HepG2 (cell line): ENCODE data around the gene PLOD2. TPM values are rescaled to one million over a fixed set of nuclear protein-coding genes. Genes with fewer than 3 reads are reported as not detected.

ENCODE experiments used
- ATF1 ChIP-seq: IDR thresholded peaks from 2 replicates; pipeline ENCODE4 v1.6.1; 2016; ENCODE audit warnings: mild to moderate bottlenecking, control low read depth
- DPF2 ChIP-seq: sonication (generic); formaldehyde crosslinking; IDR thresholded peaks from 2 replicates; pipeline ENCODE4 v1.4.0; 2020; ENCODE audit warnings: mild to moderate bottlenecking, low read depth, missing genetic modification reagents, borderline replicate concordance
- HOXA5 ChIP-seq: sonication (generic); formaldehyde crosslinking; IDR thresholded peaks from 2 replicates; pipeline ENCODE4 v1.4.0; 2020; ENCODE audit warnings: missing genetic modification reagents
- NCOR1 ChIP-seq: fragments of 200-600 bp; sonication (generic); IDR thresholded peaks from 2 replicates; pipeline ENCODE4 v1.7.0; 2017; ENCODE audit warnings: antibody characterized with exemption, low read length, borderline replicate concordance
- PAF1 ChIP-seq: IDR thresholded peaks from 2 replicates; pipeline ENCODE4 v1.6.1; 2016; ENCODE audit warnings: missing genetic modification reagents, missing compliant biosample characterization
- PTBP1 ChIP-seq: fragments of 200-400 bp; formaldehyde crosslinking; IDR thresholded peaks from 2 replicates; pipeline ENCODE4 v1.6.1; 2018; ENCODE audit warnings: low read length, low read depth; ENCODE audit not compliant: poor library complexity, severe bottlenecking
- SIX1 ChIP-seq: sonication (generic); formaldehyde crosslinking; IDR thresholded peaks from 2 replicates; pipeline ENCODE4 v1.4.0; 2020; ENCODE audit warnings: missing genetic modification reagents, borderline replicate concordance
- TBX2 ChIP-seq: sonication (generic); formaldehyde crosslinking; IDR thresholded peaks from 2 replicates; pipeline ENCODE4 v1.5.0; 2020; ENCODE audit warnings: missing genetic modification reagents, mild to moderate bottlenecking, borderline replicate concordance
- TBX3 ChIP-seq: fragments of 450-650 bp; IDR thresholded peaks from 2 replicates; pipeline ENCODE4 v1.6.1; 2017; ENCODE audit warnings: antibody characterized with exemption, mild to moderate bottlenecking, inconsistent platforms, borderline replicate concordance
- polyA plus RNA-seq, 8 experiments: library from polyadenylated mRNA; depleted of rRNA in 3 of 8; stranded (reverse) in 7 of 8; unstranded in 1 of 8; fragments of >200 nt; fragmentation: Illumina TruSeq in 4 of 8; extraction: Trizol in 4 of 8; gene quantifications; 2 replicates each; pipeline versions ENCODE4 v1.2.1 to v1.2.3, GENCODE V29; 2011 to 2016; ENCODE audit warnings: low read depth in 4 of 8, missing spikeins in 1 of 8, mixed read lengths in 1 of 8; ENCODE audit not compliant: insufficient read depth in 1 of 8
- total RNA-seq, 5 experiments: library from RNA; depleted of rRNA; stranded (reverse); fragments of >200 nt; fragmentation: Illumina TruSeq; extraction: Trizol; gene quantifications; 2 replicates each; pipeline ENCODE4 v1.2.3, GENCODE V29; 2016; ENCODE audit warnings: low read depth in 1 of 5
- TF ChIP-seq, protein P1 (sequence below): sonication (generic); formaldehyde crosslinking; IDR thresholded peaks from 2 replicates; pipeline ENCODE4 v1.5.1; 2020; ENCODE audit warnings: missing genetic modification reagents, mild to moderate bottlenecking, borderline replicate concordance
- TF ChIP-seq, protein P2 (sequence below): sonication (generic); formaldehyde crosslinking; IDR thresholded peaks from 2 replicates; pipeline ENCODE4 v1.5.0; 2020; ENCODE audit warnings: missing genetic modification reagents
- TF ChIP-seq, protein P3 (sequence below): IDR thresholded peaks from 2 replicates; pipeline ENCODE4 v1.6.1; 2016; ENCODE audit warnings: missing genetic modification reagents, missing compliant biosample characterization
- TF ChIP-seq, protein P4 (sequence below): sonication (generic); formaldehyde crosslinking; IDR thresholded peaks from 2 replicates; pipeline ENCODE4 v1.4.0; 2020; ENCODE audit warnings: missing genetic modification reagents
- TF ChIP-seq, protein P5 (sequence below): sonication (generic); formaldehyde crosslinking; IDR thresholded peaks from 2 replicates; pipeline ENCODE4 v1.4.0; 2020; ENCODE audit warnings: missing genetic modification reagents
- TF ChIP-seq, protein P6 (sequence below): fragments of 450-650 bp; IDR thresholded peaks from 2 replicates; pipeline ENCODE4 v1.6.1; 2017; ENCODE audit warnings: mild to moderate bottlenecking
- TF ChIP-seq, protein P7 (sequence below): IDR thresholded peaks from 2 replicates; pipeline ENCODE4 v1.6.1; 2016; ENCODE audit warnings: low read depth

PLOD2 gene
- total and polyA plus RNA-seq, 2 of the 13 experiments (the other 11 are each of a cell fraction or from before 2014, with no cell fraction given): 107 to 161 TPM

DNA sequence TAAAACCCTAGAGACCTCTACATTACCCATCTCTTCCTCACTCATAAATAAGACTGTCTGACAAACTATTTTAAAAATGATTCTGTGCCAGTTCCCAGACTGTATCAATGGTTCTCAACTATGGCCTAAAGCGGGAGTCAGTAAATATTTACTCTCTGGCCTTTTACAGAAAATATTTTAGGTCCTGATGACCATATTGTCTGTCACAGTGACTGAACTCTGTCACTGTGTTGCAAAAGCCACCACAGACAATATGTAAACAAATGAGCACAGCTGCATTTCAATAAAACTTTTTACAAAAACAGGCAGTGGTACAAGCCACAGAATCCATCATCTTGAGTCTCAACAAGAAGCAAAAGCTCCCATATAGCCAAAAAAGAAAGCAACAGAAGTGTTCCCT is 45.4 kb downstream of the PLOD2 start (continued):
- TF ChIP-seq, protein P1, sequence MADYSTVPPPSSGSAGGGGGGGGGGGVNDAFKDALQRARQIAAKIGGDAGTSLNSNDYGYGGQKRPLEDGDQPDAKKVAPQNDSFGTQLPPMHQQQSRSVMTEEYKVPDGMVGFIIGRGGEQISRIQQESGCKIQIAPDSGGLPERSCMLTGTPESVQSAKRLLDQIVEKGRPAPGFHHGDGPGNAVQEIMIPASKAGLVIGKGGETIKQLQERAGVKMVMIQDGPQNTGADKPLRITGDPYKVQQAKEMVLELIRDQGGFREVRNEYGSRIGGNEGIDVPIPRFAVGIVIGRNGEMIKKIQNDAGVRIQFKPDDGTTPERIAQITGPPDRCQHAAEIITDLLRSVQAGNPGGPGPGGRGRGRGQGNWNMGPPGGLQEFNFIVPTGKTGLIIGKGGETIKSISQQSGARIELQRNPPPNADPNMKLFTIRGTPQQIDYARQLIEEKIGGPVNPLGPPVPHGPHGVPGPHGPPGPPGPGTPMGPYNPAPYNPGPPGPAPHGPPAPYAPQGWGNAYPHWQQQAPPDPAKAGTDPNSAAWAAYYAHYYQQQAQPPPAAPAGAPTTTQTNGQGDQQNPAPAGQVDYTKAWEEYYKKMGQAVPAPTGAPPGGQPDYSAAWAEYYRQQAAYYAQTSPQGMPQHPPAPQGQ (CRISPR knock-in tag): no peak
- TF ChIP-seq SIX1 (peak; percentile 37; the same call in 1 of the 2 replicates), NCOR1 (peak; percentile 78; the same call in 1 of the 2 replicates), DPF2 (CRISPR knock-in tag) (peak; percentile 73; the same call in 1 of the 2 replicates), TBX2 (CRISPR knock-in tag) (no peak), PAF1 (no peak), TBX3 (0 out of 2 replicates have a peak, but pooled peaks have one; percentile 21), HOXA5 (CRISPR knock-in tag) (peak; percentile 46; the same call in 1 of the 2 replicates), ATF1 (CRISPR knock-in tag) (peak; percentile 62; the same call in 1 of the 2 replicates), PTBP1 (no peak)
- TF ChIP-seq, protein P2, sequence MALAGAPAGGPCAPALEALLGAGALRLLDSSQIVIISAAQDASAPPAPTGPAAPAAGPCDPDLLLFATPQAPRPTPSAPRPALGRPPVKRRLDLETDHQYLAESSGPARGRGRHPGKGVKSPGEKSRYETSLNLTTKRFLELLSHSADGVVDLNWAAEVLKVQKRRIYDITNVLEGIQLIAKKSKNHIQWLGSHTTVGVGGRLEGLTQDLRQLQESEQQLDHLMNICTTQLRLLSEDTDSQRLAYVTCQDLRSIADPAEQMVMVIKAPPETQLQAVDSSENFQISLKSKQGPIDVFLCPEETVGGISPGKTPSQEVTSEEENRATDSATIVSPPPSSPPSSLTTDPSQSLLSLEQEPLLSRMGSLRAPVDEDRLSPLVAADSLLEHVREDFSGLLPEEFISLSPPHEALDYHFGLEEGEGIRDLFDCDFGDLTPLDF (CRISPR knock-in tag): no peak
- TF ChIP-seq, protein P3, sequence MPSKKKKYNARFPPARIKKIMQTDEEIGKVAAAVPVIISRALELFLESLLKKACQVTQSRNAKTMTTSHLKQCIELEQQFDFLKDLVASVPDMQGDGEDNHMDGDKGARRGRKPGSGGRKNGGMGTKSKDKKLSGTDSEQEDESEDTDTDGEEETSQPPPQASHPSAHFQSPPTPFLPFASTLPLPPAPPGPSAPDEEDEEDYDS (CRISPR knock-in tag): 0 out of 2 replicates have a peak, but pooled peaks have one; percentile 15
- TF ChIP-seq, protein P4, sequence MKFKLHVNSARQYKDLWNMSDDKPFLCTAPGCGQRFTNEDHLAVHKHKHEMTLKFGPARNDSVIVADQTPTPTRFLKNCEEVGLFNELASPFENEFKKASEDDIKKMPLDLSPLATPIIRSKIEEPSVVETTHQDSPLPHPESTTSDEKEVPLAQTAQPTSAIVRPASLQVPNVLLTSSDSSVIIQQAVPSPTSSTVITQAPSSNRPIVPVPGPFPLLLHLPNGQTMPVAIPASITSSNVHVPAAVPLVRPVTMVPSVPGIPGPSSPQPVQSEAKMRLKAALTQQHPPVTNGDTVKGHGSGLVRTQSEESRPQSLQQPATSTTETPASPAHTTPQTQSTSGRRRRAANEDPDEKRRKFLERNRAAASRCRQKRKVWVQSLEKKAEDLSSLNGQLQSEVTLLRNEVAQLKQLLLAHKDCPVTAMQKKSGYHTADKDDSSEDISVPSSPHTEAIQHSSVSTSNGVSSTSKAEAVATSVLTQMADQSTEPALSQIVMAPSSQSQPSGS: peak; percentile 64; the same call in 1 of the 2 replicates
- TF ChIP-seq, protein P5, sequence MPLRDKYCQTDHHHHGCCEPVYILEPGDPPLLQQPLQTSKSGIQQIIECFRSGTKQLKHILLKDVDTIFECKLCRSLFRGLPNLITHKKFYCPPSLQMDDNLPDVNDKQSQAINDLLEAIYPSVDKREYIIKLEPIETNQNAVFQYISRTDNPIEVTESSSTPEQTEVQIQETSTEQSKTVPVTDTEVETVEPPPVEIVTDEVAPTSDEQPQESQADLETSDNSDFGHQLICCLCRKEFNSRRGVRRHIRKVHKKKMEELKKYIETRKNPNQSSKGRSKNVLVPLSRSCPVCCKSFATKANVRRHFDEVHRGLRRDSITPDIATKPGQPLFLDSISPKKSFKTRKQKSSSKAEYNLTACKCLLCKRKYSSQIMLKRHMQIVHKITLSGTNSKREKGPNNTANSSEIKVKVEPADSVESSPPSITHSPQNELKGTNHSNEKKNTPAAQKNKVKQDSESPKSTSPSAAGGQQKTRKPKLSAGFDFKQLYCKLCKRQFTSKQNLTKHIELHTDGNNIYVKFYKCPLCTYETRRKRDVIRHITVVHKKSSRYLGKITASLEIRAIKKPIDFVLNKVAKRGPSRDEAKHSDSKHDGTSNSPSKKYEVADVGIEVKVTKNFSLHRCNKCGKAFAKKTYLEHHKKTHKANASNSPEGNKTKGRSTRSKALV (CRISPR knock-in tag): no peak
- TF ChIP-seq, protein P6, sequence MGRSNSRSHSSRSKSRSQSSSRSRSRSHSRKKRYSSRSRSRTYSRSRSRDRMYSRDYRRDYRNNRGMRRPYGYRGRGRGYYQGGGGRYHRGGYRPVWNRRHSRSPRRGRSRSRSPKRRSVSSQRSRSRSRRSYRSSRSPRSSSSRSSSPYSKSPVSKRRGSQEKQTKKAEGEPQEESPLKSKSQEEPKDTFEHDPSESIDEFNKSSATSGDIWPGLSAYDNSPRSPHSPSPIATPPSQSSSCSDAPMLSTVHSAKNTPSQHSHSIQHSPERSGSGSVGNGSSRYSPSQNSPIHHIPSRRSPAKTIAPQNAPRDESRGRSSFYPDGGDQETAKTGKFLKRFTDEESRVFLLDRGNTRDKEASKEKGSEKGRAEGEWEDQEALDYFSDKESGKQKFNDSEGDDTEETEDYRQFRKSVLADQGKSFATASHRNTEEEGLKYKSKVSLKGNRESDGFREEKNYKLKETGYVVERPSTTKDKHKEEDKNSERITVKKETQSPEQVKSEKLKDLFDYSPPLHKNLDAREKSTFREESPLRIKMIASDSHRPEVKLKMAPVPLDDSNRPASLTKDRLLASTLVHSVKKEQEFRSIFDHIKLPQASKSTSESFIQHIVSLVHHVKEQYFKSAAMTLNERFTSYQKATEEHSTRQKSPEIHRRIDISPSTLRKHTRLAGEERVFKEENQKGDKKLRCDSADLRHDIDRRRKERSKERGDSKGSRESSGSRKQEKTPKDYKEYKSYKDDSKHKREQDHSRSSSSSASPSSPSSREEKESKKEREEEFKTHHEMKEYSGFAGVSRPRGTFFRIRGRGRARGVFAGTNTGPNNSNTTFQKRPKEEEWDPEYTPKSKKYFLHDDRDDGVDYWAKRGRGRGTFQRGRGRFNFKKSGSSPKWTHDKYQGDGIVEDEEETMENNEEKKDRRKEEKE: no peak
- TF ChIP-seq, protein P7, sequence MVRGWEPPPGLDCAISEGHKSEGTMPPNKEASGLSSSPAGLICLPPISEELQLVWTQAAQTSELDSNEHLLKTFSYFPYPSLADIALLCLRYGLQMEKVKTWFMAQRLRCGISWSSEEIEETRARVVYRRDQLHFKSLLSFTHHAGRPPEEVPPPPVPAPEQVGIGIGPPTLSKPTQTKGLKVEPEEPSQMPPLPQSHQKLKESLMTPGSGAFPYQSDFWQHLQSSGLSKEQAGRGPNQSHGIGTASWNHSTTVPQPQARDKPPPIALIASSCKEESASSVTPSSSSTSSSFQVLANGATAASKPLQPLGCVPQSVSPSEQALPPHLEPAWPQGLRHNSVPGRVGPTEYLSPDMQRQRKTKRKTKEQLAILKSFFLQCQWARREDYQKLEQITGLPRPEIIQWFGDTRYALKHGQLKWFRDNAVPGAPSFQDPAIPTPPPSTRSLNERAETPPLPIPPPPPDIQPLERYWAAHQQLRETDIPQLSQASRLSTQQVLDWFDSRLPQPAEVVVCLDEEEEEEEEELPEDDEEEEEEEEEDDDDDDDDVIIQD (CRISPR knock-in tag): peak; percentile 97
